GM03348 (cell line): Measurements from ENCODE around the gene PPP1R12C.

ENCODE experiments used
- DNase-seq: peaks from one replicate; pipeline ENCODE4 v3.0.0; 2012; ENCODE audit warnings: low spot score

PPP1R12C gene

DNA sequence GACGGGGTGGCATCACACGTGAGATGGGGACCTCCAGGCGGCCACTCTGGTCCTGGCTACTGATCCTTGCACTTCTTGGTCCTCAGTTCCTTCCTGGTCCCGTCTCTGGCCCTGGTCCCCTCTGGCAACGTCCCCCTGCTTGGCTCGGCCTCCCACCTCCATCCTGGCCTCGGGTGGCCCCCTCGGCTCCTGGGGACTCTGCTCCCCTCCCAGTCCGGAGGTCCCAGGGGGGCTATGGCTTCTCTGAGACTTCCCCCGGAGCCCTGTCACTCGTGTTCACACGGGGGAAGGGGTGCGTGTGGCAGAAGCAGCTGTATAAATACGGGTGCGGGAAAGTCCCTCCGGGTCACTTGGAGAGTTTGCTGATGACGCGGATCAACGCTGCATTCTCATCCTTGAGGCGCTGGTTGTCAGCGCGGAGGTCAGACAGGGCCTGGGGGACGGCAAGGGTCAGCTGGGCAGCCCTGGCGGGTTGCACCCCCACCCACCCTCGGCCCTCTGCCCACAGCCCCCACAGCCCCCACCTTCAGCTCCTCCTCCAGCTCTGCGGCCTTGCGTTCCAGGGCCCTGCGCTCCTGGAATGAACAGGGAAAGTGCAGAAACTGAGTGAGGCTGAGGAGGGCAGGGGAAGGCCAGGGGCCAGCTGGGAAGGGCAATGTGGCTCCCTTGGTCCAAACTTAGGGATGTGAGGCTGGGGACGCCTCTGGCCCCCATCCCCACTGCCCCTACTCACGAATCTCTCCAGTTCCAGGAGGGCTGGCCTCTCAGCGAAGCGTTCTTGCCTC lies 26.1 kb downstream of the PPP1R12C start:
- no peak for DNase-seq

GRCh38 chr19:55090564-55090963 lies 26.9 kb downstream of the PPP1R12C start:
- DNase-seq: no peak

DNA sequence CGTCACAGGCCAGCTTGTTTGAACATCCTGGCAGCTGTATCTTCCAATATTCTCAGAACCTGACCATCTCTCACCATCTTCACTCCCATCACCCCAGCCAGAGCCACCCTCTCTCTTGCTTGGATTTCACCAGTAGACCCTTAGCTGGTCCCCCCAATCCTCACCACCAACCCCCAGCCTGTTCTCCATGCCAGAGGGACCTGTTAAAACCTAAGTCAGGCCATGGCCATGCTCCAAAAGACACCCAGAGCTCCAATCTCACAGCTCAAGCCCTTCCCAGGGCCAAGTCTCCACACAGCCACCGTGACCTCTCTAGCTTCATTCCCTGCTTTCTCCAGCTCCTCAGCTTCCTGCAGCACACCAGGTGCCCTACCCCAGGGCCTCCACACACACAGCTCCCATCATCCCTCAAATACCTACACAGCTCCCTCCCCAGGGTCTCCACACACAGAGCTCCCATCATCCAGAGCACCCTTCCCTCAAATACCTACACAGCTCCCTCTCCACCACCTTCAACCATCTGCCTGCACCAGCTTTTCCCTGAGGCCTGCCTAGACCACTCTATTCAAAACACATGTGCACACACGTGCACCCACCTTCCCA lies 28.0 kb downstream of the PPP1R12C start:
- DNase-seq: no peak

DNA sequence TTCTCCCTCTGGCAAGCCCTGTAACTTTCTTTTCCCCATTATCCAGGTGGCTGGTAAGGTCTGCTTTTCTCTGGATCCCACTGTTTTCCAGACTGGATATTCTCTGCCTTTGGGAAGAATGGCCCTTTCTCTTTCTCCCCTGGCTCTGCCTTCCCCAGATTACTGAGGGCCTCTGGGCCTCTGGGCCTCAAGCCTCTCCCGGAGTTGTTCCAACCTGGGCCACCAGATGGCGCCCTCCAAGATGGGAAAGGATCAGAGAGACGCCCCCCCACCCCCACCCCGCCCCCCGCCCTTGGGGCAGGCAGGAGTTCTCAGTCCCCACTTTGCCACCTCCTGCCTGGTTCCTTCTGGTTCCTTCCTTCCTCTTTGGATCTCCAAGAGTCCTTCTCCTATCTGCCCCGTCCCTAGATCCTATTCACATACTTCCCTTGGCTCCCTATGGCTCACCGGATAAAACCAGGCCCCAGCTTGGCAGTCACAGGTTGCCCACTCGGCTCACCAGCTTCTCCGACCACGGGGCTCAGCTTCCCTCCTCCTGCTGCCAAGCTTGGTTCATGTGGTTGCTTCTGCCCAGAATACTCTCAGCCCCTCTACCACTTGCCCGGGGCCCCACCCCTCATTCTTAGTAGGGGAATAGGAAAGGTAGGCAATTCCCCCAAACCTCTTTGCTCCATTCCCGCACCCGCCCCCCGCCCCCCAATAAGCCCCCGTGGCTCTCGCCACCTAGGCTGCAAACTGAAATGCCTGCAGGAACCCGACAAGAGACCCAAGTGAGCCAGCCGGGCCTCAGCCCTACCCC lies 28.7 kb downstream of the PPP1R12C start:
- peak; percentile 87 for DNase-seq

DNA sequence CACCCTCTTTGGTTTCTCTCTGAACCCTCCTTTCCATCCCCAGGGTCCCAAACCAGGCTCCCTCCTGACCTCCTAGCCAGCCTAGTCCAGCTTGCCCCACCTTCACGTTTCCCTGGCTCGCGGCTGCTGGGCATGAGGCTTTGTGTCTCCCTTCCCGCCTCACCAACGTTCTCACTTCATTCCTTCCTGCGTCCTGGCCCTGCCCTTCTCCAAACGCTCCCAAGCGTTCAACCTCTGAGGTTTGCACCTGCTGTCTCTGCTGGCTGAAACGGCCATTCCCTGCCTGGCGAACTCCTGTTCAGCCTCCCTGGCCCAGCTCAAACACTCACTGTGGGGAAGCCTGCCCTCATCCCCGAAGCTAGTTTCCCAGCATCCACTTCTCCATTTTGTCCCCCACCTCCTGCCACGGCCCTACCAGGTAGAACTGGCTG lies 29.4 kb downstream of the PPP1R12C start:
- no peak for DNase-seq

DNA sequence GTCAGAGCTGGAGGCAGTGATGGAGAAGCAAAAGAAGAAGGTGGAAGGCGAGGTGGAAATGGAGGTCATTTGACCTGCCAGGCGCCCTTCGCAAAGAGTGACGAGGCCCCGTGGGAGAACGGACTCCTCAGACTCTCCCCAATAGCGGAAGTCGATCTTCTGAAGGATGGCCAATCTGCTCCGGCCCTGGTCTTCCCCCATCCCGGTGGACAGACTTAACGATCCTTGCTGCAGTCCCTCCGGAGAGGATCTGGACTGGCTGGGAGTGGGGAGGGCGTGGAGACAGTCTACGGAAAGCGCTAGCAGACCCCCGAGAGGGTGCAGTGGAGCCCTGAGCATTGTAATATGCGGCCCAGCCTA lies 29.9 kb downstream of the PPP1R12C start:
- DNase-seq: peak; percentile 48

- peak; percentile 99 for DNase-seq
These were observed 30.5 kb downstream of the PPP1R12C start for GRCh38 chr19:55086730-55087541.

DNA sequence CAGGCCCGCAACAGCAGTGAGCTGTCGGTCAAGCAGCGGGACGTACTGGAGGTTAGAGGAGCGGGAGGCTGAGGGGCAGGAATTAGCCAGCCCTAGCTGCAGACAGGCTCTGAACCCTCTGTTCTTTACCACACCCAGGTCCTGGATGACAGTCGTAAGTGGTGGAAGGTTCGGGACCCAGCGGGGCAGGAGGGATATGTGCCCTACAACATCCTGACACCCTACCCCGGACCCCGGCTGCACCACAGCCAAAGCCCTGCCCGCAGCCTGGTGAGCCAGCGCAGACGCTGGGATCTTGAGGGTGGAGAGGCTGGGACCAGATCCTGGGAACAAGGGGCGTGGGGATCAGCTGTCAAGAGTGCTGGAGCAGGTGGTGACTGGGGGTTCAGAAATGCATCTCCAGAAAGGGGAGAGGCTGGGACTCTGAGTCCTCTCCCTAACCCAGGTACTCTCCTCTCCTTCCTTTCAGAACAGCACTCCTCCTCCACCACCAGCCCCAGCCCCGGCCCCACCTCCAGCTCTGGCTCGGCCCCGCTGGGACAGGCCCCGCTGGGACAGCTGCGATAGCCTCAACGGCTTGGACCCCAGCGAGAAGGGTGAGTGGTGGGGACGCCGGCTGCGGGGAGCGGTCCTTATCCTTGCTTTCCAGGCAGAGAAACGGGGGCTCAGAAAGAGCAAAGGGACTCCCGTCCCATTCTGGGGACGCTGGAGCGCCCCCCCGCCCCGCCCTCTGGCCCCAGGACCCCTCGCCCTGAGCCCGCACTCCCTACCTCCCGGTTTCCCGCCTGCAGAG lies 31.3 kb downstream of the PPP1R12C start:
- no peak for DNase-seq

DNA sequence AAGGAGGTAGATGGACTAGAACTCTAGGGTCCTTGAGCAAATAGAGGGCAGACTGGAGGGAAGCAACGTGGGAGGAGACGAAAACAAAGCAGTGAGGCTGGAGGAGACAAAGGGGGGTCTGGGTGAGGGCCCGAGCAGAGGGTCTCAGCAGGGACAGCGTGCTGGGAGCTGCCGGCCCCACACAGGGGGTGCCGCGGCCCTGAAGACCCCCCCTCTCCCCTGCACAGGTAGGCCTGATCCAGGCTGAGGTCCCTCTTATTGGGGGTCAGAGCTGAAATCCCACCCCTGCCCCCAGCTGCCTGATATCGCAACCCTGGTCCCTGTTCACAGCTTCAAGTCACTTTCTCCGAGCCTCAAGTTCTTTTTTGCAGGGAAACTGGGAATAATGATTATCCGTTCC lies 33.0 kb downstream of the PPP1R12C start:
- DNase-seq: no peak

DNA sequence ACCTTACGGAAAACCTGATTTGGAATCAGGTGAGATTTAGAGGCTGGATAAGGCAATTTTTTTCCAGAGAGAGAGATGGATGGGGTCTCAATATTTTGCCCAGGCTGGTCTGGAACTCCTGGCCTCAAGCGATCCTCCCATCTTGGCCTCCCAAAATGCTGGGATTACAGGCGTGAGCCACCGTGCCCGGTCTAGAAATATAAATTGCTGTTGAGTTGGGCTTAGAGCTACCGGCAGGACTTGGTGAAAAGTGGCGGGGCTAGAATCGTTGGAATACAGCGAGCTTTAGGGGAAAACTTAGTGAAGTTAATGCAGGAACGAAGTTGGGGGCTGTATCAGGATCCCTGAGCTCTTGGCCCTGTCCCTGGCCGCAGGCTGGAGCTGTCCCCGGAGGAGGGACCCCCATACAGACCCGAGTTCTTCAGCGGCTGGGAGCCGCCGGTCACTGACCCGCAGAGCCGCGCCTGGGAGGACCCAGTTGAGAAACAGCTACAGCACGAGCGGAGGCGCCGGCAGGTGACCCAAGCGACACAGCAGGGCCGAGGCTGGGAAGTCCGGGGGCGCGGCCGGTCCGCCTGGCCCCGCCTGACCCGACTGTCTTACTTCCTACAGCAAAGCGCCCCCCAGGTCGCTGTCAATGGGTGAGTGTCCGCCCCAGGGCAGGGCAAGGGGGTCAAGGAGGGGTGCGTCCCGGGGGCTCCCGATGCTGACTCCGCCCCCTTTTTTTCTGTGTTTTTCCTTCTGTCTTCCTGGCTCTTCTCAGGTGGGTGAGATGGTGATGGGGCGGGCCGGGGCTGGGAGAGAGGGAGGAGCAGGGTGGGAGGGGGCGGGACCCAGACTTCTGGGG lies 34.2 kb downstream of the PPP1R12C start:
- DNase-seq: no peak

DNA sequence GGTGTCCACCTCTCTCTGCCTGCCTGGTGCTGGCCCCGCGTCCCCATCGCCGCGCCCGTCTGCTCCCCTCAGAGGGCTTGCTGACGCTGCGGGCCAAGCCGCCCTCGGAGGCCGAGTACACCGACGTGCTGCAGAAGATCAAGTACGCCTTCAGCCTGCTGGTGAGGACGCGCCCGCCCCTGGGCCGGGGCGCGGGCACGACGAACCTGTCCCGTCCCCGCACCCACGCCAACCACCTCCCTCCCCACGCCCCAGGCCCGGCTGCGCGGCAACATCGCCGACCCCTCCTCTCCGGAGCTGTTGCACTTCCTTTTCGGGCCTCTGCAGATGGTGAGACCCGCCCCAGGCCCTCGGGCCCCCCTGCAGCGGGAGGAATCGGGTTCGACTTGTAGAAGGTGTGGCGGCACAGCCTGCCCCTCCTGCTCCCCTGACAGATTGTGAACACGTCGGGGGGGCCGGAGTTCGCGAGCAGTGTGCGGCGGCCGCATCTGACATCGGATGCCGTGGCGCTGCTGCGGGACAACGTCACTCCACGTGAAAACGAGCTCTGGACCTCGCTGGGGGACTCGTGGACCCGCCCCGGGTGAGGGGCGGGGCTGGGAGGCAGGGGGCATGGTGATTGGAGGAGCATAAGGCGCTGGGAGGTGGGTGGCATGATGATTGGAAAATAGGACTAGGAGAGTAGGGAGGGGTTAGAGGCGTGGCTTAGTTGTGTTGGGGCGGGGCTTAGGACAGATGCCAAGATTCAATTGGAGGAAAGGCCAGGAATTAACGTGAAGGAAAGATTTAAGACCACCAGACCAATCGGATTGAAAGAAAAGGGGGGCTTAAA lies 35.2 kb downstream of the PPP1R12C start:
- DNase-seq: peak; percentile 57

- DNase-seq: no peak
These were observed 35.7 kb downstream of the PPP1R12C start for GRCh38 chr19:55081770-55082019.

- DNase-seq: peak; percentile 75
These were observed 36.3 kb downstream of the PPP1R12C start for GRCh38 chr19:55080968-55081769.

DNA sequence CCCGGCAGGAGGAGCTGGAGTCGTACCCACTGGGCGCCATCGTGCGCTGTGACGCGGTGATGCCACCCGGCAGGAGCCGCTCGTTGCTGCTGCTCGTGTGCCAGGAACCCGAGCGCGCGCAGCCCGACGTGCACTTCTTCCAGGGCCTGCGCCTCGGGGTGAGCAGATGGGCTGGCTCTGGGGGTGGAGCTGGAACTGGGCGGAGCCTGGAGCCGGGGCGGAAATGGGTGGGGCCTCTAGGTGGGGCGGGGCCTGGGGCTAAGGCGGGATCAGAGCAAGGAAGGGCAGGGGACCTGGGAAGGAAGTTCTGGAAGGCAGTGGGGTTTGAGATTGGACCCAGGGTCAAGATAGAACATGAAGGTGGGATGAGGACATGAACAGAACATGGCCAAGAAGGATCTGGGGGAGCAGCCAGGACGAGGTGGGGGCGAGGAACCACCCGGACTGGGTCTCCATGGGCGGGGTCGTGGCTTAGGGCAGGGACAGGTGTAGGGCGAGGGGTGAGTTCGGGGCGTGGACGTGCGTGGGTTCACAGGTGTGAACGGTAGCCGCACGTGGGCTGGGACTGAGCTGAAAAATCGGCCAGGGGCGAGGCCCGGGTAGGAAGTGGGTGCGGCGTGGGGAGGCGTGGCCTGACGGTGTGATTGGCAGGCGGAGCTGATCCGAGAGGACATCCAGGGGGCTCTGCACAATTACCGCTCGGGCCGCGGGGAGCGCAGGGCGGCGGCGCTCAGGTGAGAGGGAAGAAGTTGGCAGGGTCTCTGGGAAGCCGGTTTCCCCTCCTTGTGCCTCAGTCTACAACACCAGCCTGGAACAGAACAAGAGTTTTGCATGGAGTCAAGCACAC lies 37.1 kb downstream of the PPP1R12C start:
- DNase-seq: peak; percentile 80

DNA sequence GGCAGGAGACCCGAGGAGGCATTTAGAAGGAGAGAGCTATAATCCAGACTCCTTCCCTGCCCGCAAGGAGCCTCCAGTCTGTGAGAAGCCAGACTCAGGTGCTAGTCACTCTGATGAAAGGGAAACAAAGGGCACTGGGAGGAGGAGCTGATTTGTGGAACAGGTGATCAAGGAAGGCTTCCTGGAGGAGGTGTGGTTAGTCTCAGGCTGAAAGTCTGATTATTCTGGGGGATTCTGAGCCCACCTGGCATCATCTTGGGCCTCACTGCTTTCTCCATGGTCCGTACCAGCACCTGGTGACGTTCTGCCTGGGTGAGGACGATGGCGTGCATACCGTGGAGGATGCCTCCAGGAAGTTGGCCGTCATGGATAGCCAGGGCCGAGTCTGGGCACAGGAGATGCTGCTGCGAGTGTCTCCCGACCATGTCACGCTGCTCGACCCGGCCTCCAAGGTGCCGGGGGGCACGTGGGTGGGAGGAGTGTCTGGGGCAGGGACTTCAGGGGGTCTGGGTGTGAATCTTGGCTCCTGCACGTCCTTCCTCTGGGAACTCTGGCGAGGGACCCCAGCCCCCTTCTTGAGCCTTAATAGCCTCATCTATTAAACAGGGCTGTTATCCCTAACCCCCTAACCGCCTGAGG lies 37.9 kb downstream of the PPP1R12C start:
- no peak for DNase-seq

GRCh38 chr19:55078996-55079395 lies 38.4 kb downstream of the PPP1R12C start:
- no peak for DNase-seq

- no peak for DNase-seq
These were observed 40.3 kb downstream of the PPP1R12C start for GRCh38 chr19:55077106-55077505.
